ENCODE measurements around the gene DICER1. TPM values are rescaled to one million over a fixed set of nuclear protein-coding genes. Genes with fewer than 3 reads are reported as not detected.

DICER1 gene
- total RNA-seq, 3 donors from 2014 or later, result 74.9 to 126 (median 78.0) TPM

DNA sequence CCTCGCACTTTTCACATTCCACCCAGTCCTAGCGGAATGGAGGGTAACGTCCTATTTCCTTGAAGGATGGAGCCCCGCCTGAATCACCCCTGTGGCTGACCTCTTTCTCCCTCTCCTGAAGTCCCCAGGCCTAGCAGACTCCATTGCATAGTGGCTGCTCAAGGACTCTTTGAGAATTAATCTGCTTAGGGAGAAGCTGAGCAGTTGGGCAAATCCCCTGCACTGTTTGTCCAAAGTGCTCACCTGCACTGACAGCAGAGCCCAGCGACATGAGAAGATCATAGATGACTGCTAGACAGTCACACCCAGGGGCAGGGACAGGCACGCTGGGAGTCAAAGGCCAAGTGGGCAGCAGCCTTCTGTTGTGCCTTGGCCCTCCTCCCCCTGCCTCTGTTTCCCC lies 37.7 kb upstream of the DICER1 start:
- Histone ChIP-seq H3K4me1 (no peaks in the 10 kb centered on the region), H3K36me3 (no peaks in the 10 kb centered on the region), H3K27ac (peak overlapping the region in 1 of 2 donors; percentile 32), H3K9me3 (no peaks in the 10 kb centered on the region), H3K27me3 (no peaks in the 10 kb centered on the region), H3K4me3 (no peak overlapping the region)
- TF ChIP-seq CTCF (IDR thresholded peaks at IDR 0.05), result no peak
- no peak for TF ChIP-seq POLR2AphosphoS5 (IDR thresholded peaks at IDR 0.05)
- no peak for TF ChIP-seq POLR2A (IDR thresholded peaks at IDR 0.05)
- intact Hi-C loops (cut with DNase I; ENCODE audit: low total_unique reads), result no loop called here
- DNase-seq (ENCODE audit: low spot score in 2 of 2), result no peak

GRCh38 chr14:95193081-95193480 lies 35.8 kb upstream of the DICER1 start:
- TF ChIP-seq CTCF (IDR thresholded peaks at IDR 0.05), result no peak
- no peak for TF ChIP-seq POLR2AphosphoS5 (IDR thresholded peaks at IDR 0.05)
- TF ChIP-seq POLR2A (IDR thresholded peaks at IDR 0.05), result no peak
- Histone ChIP-seq H3K4me1 (no peaks in the 10 kb centered on the region), H3K27ac (no peak overlapping the region), H3K9me3 (no peaks in the 10 kb centered on the region), H3K36me3 (no peaks in the 10 kb centered on the region), H3K4me3 (no peak overlapping the region), H3K27me3 (no peaks in the 10 kb centered on the region)
- no peak for DNase-seq (ENCODE audit: low spot score in 2 of 2)
- intact Hi-C loops (cut with DNase I; ENCODE audit: low total_unique reads), result no loop called here

GRCh38 chr14:95192311-95192710 lies 35.0 kb upstream of the DICER1 start:
- DNase-seq (ENCODE audit: low spot score in 2 of 2), result no peak
- Histone ChIP-seq H3K4me1 (no peaks in the 10 kb centered on the region), H3K27me3 (no peaks in the 10 kb centered on the region), H3K9me3 (no peaks in the 10 kb centered on the region), H3K27ac (no peak overlapping the region), H3K36me3 (no peaks in the 10 kb centered on the region), H3K4me3 (no peak overlapping the region)
- intact Hi-C loops (cut with DNase I; ENCODE audit: low total_unique reads), result no loop called here
- TF ChIP-seq CTCF (IDR thresholded peaks at IDR 0.05), result no peak
- TF ChIP-seq POLR2AphosphoS5 (IDR thresholded peaks at IDR 0.05), result no peak
- TF ChIP-seq POLR2A (IDR thresholded peaks at IDR 0.05), result no peak

GRCh38 chr14:95191445-95192199 lies 34.3 kb upstream of the DICER1 start:
- TF ChIP-seq POLR2A (IDR thresholded peaks at IDR 0.05) (no peak), POLR2AphosphoS5 (IDR thresholded peaks at IDR 0.05) (no peak), CTCF (IDR thresholded peaks at IDR 0.05) (no peak)
- H3K4me3 ChIP-seq, result no peak overlapping the region
- no peaks in the 10 kb centered on the region for H3K27me3 ChIP-seq
- H3K27ac ChIP-seq, result no peak overlapping the region
- no peak for DNase-seq (ENCODE audit: low spot score in 2 of 2)
- intact Hi-C loops (cut with DNase I; ENCODE audit: low total_unique reads), result no loop called here
- H3K9me3 ChIP-seq, result no peaks in the 10 kb centered on the region
- no peaks in the 10 kb centered on the region for H3K4me1 ChIP-seq
- H3K36me3 ChIP-seq, result no peaks in the 10 kb centered on the region

DNA sequence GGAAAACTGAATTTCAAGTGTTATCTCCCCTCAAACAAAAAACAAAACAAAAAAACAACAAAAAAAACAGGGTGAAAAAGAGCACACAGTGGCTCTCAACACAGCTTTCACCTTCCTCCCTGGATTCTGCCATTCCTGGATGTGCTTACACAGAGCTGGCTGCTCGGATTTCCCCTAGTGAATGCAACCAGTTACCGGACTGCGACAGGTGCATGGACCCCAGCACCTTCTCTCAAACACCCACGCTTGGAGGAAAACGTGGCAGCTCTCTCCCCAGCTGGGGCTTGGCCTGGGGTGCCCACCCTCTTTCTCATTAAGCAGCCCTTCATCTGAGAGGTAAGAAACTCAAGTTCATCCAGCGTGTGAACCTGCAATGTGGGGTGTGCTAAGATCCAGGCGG lies 33.5 kb upstream of the DICER1 start:
- Histone ChIP-seq H3K4me1 (no peaks in the 10 kb centered on the region), H3K4me3 (no peak overlapping the region), H3K27ac (no peak overlapping the region), H3K9me3 (no peaks in the 10 kb centered on the region), H3K36me3 (no peaks in the 10 kb centered on the region), H3K27me3 (no peaks in the 10 kb centered on the region)
- TF ChIP-seq CTCF (IDR thresholded peaks at IDR 0.05), result no peak
- no peak for TF ChIP-seq POLR2A (IDR thresholded peaks at IDR 0.05)
- TF ChIP-seq POLR2AphosphoS5 (IDR thresholded peaks at IDR 0.05), result no peak
- DNase-seq (ENCODE audit: low spot score in 2 of 2), result no peak
- intact Hi-C loops (cut with DNase I; ENCODE audit: low total_unique reads), result no loop called here
